Thoracic aorta (tissue), 2 donors: Measurements from ENCODE around the gene CTSA. TPM values are rescaled to one million over a fixed set of nuclear protein-coding genes. Genes with fewer than 3 reads are reported as not detected.
"Not testable (repeated sequence)": the region's sequence is repeated elsewhere in the genome, so short reads cannot be mapped to it uniquely, and the experiment has no call there.

Source experiments
- ATAC-seq: fragments of 150-250 bp; one replicate; pipeline ENCODE4 v1.8.0; 2017; ENCODE audit warnings: low read depth; ENCODE audit not compliant: insufficient number of reproducible peaks, low FRiP score
- DNase-seq: peaks from one replicate; pipeline ENCODE4 v3.0.0-alpha.2; 2020; ENCODE audit warnings: low spot score
- H3K27ac ChIP-seq, 2 donors: fragments of 200-600 bp; sonication (generic); 1 replicate in 1 of 2; 2 replicates in 1 of 2; pipeline ENCODE4 v1.5.1; 2016; ENCODE audit warnings: mild to moderate bottlenecking in 2 of 2, moderate library complexity in 2 of 2
- H3K27me3 ChIP-seq: fragments of 200-600 bp; sonication (generic); replicated peaks from 2 replicates; pipeline ENCODE4 v1.6.0; 2016; ENCODE audit warnings: mild to moderate bottlenecking; ENCODE audit not compliant: insufficient read depth
- H3K36me3 ChIP-seq: fragments of 200-600 bp; sonication (generic); one replicate; pipeline ENCODE4 v1.5.1; 2016
- H3K4me1 ChIP-seq, 2 donors: fragments of 200-600 bp; sonication (generic); 1 replicate in 1 of 2; 2 replicates in 1 of 2; pipeline versions ENCODE4 v1.5.1 to v1.6.0; 2016; ENCODE audit warnings: low read depth in 2 of 2, mild to moderate bottlenecking in 1 of 2; ENCODE audit not compliant: control insufficient read depth in 1 of 2
- H3K4me3 ChIP-seq: fragments of 200-600 bp; sonication (generic); 2 replicates; pipeline ENCODE4 v1.5.1; 2016; ENCODE audit warnings: mild to moderate bottlenecking
- H3K9me3 ChIP-seq: fragments of 200-600 bp; sonication (generic); 2 replicates; pipeline ENCODE4 v1.5.1; 2016
- total RNA-seq, 2 donors: library from RNA; depleted of rRNA; stranded (reverse); fragments of >200 nt; gene quantifications; one replicate each; pipeline versions ENCODE4 v1.1.0 to v1.2.3, GENCODE V29; 2016
- TF ChIP-seq, protein P1 (sequence below): fragments of 200-600 bp; sonication (generic); IDR thresholded peaks from one replicate; pipeline ENCODE4 v1.5.1; 2019; ENCODE audit warnings: antibody characterized with exemption

CTSA gene
- total RNA-seq, 2 donors from 2014 or later = 73.7 to 109 TPM

GRCh38 chr20:45897289-45897688 is 6.2 kb downstream of the CTSA start:
- Histone ChIP-seq H3K36me3 (peaks cover 38% of the 10 kb centered on the region), H3K4me1 (peaks cover 2 to 7% of the 10 kb centered on the region in 2 donors), H3K9me3 (no peaks in the 10 kb centered on the region), H3K27ac (no peak overlapping the region), H3K27me3 (no peaks in the 10 kb centered on the region), H3K4me3 (no peak overlapping the region)
- ATAC-seq (no peak), DNase-seq (no peak)
- TF ChIP-seq, protein P1, sequence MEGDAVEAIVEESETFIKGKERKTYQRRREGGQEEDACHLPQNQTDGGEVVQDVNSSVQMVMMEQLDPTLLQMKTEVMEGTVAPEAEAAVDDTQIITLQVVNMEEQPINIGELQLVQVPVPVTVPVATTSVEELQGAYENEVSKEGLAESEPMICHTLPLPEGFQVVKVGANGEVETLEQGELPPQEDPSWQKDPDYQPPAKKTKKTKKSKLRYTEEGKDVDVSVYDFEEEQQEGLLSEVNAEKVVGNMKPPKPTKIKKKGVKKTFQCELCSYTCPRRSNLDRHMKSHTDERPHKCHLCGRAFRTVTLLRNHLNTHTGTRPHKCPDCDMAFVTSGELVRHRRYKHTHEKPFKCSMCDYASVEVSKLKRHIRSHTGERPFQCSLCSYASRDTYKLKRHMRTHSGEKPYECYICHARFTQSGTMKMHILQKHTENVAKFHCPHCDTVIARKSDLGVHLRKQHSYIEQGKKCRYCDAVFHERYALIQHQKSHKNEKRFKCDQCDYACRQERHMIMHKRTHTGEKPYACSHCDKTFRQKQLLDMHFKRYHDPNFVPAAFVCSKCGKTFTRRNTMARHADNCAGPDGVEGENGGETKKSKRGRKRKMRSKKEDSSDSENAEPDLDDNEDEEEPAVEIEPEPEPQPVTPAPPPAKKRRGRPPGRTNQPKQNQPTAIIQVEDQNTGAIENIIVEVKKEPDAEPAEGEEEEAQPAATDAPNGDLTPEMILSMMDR = no peak

DNA sequence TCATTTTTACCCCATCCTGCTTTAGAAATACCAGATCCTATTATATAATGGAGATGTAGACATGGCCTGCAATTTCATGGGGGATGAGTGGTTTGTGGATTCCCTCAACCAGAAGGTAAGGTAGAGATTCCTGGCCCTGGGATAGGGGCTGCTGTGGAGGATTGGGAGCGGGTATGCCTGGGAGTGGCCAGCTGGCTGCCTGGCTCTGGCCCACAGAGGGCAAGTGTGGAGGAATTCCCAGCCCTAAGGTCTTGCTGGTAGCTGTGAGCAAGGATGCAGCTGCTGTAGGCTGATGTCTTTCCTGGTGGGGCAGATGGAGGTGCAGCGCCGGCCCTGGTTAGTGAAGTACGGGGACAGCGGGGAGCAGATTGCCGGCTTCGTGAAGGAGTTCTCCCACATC is 6.6 kb downstream of the CTSA start:
- TF ChIP-seq, protein P1 = no peak
- Histone ChIP-seq H3K27ac (no peak overlapping the region), H3K27me3 (no peaks in the 10 kb centered on the region), H3K36me3 (peaks cover 38% of the 10 kb centered on the region), H3K4me3 (no peak overlapping the region), H3K4me1 (peaks cover 0 to 3% of the 10 kb centered on the region in 2 donors), H3K9me3 (no peaks in the 10 kb centered on the region)
- no peak for DNase-seq
- ATAC-seq = no peak

DNA sequence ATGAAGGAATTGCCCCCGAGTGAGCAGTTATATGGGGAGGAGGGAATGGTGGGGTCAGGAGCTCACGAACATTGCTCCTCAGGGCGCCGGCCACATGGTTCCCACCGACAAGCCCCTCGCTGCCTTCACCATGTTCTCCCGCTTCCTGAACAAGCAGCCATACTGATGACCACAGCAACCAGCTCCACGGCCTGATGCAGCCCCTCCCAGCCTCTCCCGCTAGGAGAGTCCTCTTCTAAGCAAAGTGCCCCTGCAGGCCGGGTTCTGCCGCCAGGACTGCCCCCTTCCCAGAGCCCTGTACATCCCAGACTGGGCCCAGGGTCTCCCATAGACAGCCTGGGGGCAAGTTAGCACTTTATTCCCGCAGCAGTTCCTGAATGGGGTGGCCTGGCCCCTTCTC is 7.2 kb downstream of the CTSA start:
- ATAC-seq = no peak
- Histone ChIP-seq H3K9me3 (no peaks in the 10 kb centered on the region), H3K36me3 (peaks cover 38% of the 10 kb centered on the region), H3K27ac (no peak overlapping the region), H3K27me3 (no peaks in the 10 kb centered on the region), H3K4me3 (no peak overlapping the region), H3K4me1 (no peaks in the 10 kb centered on the region)
- DNase-seq = no peak
- TF ChIP-seq, protein P1 = no peak

- DNase-seq = no peak
- no peak for ATAC-seq
- Histone ChIP-seq H3K27ac (no peak overlapping the region), H3K9me3 (no peaks in the 10 kb centered on the region), H3K4me3 (no peak overlapping the region), H3K36me3 (peaks cover 33% of the 10 kb centered on the region), H3K27me3 (no peaks in the 10 kb centered on the region), H3K4me1 (no peaks in the 10 kb centered on the region)
- TF ChIP-seq, protein P1 = no peak
Observed at GRCh38 chr20:45899046-45899835, 8.1 kb downstream of the CTSA start.

DNA sequence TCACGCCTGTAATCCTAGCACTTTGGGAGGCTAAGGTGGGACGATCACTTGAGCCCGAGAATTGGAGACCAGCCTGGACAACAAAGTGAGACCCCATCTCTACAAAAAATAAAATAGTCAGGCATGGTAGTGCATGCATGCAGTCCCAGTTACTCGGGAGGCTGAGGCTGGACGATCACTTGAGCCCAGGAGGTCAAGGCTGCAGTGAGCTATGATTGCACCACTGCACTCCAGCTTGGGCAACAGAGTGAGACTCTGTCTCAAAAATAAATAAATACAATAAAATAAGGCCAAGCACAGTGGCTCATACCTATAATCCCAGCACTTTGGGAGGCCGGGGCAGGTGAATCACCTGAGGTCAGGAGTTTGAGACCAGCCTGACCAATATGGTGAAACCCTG is 10.2 kb downstream of the CTSA start:
- H3K9me3 ChIP-seq, ATAC-seq, H3K27ac ChIP-seq, H3K4me1 ChIP-seq, DNase-seq, H3K4me3 ChIP-seq, H3K27me3 ChIP-seq: not testable (repeated sequence)
- H3K36me3 ChIP-seq = peaks cover 17% of the 10 kb centered on the region
